ENCODE measurements around the gene NAAA. TPM values are rescaled to one million over a fixed set of nuclear protein-coding genes. Genes with fewer than 3 reads are reported as not detected.

The NAAA gene
- total and polyA plus RNA-seq, 4 donors = 8.1 to 47.3 (median 29.7) TPM

GRCh38 chr4:75908555-75908954, 32.3 kb downstream of the NAAA start:
- H3K4me1 ChIP-seq (ENCODE audit: control insufficient read depth in 5 of 5, insufficient read depth in 5 of 5, low read length in 5 of 5) = peaks cover 0 to 6% (median 0%) of the 10 kb centered on the region in 5 donors
- H3K36me3 ChIP-seq (ENCODE audit: control insufficient read depth in 4 of 4, insufficient read depth in 4 of 4, low read length in 4 of 4) = no peaks in the 10 kb centered on the region
- no peaks in the 10 kb centered on the region for H3K27me3 ChIP-seq (ENCODE audit: control insufficient read depth in 3 of 3, insufficient read depth in 3 of 3, low read length in 2 of 3)
- ATAC-seq (ENCODE audit: insufficient read depth, low FRiP score) = no peak
- H3K9ac ChIP-seq (ENCODE audit: insufficient read depth in 1 of 2, low read length in 2 of 2) = no peak overlapping the region
- DNase-seq = peak in 2 of 3 donors; percentile 22 to 50
- WGBS, 2 donors = 18 to 32% methylated on average over 3 of the region's 3 CpGs
- TF ChIP-seq CTCF (IDR thresholded peaks at IDR 0.05; ENCODE audit: control extremely low read depth, extremely low read depth) = no peak
- no peak overlapping the region for H3K27ac ChIP-seq (ENCODE audit: low read depth in 1 of 2, low read length in 1 of 2)
- H3K9me3 ChIP-seq (ENCODE audit: control insufficient read depth in 4 of 4, insufficient read depth in 3 of 4, low read length in 3 of 4) = peaks cover 0 to 3% (median 0%) of the 10 kb centered on the region in 4 donors
- H3K4me3 ChIP-seq = no peak overlapping the region

DNA sequence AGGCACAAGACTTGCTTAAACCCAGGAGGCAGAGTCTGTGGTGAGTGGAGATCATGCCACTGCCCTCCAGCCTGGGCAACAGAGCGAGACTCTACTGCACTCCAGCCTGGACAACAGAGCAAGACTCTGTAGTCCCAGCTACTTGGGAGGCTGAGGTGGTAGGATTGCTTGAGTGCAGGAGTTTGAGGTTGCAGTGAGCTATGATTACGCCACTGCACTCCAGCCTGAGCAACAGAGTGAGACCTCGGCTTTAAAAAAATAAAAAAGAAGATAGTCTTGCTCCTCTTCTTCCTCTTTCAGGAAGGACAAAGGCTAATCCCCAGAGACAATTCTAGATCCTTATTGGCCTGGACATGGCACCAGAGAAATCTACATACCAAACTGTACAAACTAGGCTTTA, 32.8 kb downstream of the NAAA start:
- ATAC-seq (ENCODE audit: insufficient read depth, low FRiP score) (no peak), DNase-seq (no peak)
- Histone ChIP-seq H3K4me1 (ENCODE audit: control insufficient read depth in 5 of 5, insufficient read depth in 5 of 5, low read length in 5 of 5) (peaks cover 0 to under 1% (median 0%) of the 10 kb centered on the region in 5 donors), H3K27ac (ENCODE audit: low read depth in 1 of 2, low read length in 1 of 2) (no peak overlapping the region), H3K27me3 (ENCODE audit: control insufficient read depth in 3 of 3, insufficient read depth in 3 of 3, low read length in 2 of 3) (no peaks in the 10 kb centered on the region), H3K9me3 (ENCODE audit: control insufficient read depth in 4 of 4, insufficient read depth in 3 of 4, low read length in 3 of 4) (peaks cover 0 to 3% (median 0%) of the 10 kb centered on the region in 4 donors), H3K4me3 (no peak overlapping the region), H3K9ac (ENCODE audit: insufficient read depth in 1 of 2, low read length in 2 of 2) (no peak overlapping the region), H3K36me3 (ENCODE audit: control insufficient read depth in 4 of 4, insufficient read depth in 4 of 4, low read length in 4 of 4) (no peaks in the 10 kb centered on the region)
- WGBS, 2 donors = 50 to 75% methylated on average over 3 of the region's 3 CpGs
- no peak for TF ChIP-seq CTCF (IDR thresholded peaks at IDR 0.05; ENCODE audit: control extremely low read depth, extremely low read depth)

DNA sequence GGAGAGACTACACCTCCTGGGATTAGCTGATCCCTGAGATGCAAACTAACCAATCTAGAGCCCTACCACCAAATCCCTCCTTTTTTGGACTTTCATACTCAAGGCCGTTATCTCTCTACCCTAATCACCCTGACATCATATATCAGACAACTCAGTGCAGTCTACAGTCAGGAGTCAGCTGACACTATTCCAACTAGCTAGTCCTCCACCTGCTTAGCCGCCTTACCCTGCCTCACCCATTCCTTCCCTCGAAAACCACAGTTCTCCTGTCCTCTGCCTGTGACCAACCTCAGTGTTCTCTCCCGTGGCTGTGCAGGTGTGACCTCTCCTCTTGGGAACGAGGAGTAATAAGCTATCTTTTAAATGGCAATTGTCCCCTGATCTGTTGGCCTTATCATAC, 36.7 kb downstream of the NAAA start:
- Histone ChIP-seq H3K27ac (ENCODE audit: low read depth in 1 of 2, low read length in 1 of 2) (no peak overlapping the region), H3K36me3 (ENCODE audit: control insufficient read depth in 4 of 4, insufficient read depth in 4 of 4, low read length in 4 of 4) (no peaks in the 10 kb centered on the region), H3K9ac (ENCODE audit: insufficient read depth in 1 of 2, low read length in 2 of 2) (no peak overlapping the region), H3K27me3 (ENCODE audit: control insufficient read depth in 3 of 3, insufficient read depth in 3 of 3, low read length in 2 of 3) (peaks cover 0 to 3% (median 3%) of the 10 kb centered on the region in 3 donors), H3K9me3 (ENCODE audit: control insufficient read depth in 4 of 4, insufficient read depth in 3 of 4, low read length in 3 of 4) (no peaks in the 10 kb centered on the region), H3K4me1 (ENCODE audit: control insufficient read depth in 5 of 5, insufficient read depth in 5 of 5, low read length in 5 of 5) (no peaks in the 10 kb centered on the region), H3K4me3 (no peak overlapping the region)
- 77 to 89% methylated on average over 5 of the region's 5 CpGs for WGBS, 2 donors
- ATAC-seq (ENCODE audit: insufficient read depth, low FRiP score) = no peak
- no peak for TF ChIP-seq CTCF (IDR thresholded peaks at IDR 0.05; ENCODE audit: control extremely low read depth, extremely low read depth)
- no peak for DNase-seq

GRCh38 chr4:75902352-75902751, 38.5 kb downstream of the NAAA start, which contains the start of gene PPEF2:
PPEF2 (minus strand) TSS chr4:75902452; CDS start chr4:75896325, 6,127 bp downstream.
- no peaks in the 10 kb centered on the region for H3K4me1 ChIP-seq (ENCODE audit: control insufficient read depth in 5 of 5, insufficient read depth in 5 of 5, low read length in 5 of 5)
- no peak within 1 kb of the TSS for H3K4me3 ChIP-seq
- H3K9me3 ChIP-seq (ENCODE audit: control insufficient read depth in 4 of 4, insufficient read depth in 3 of 4, low read length in 3 of 4) = no peaks in the 10 kb centered on the region
- no peak within 1 kb of the TSS for H3K27ac ChIP-seq (ENCODE audit: low read depth in 1 of 2, low read length in 1 of 2)
- H3K9ac ChIP-seq (ENCODE audit: insufficient read depth in 1 of 2, low read length in 2 of 2) = no peak within 1 kb of the TSS
- ATAC-seq (ENCODE audit: insufficient read depth, low FRiP score) = no peak
- DNase-seq = no peak
- no peak for TF ChIP-seq CTCF (IDR thresholded peaks at IDR 0.05; ENCODE audit: control extremely low read depth, extremely low read depth)
- WGBS, 2 donors = 76 to 90% methylated on average over 5 of the region's 5 CpGs
- H3K36me3 ChIP-seq (ENCODE audit: control insufficient read depth in 4 of 4, insufficient read depth in 4 of 4, low read length in 4 of 4) = no peaks in the 10 kb centered on the region
- H3K27me3 ChIP-seq (ENCODE audit: control insufficient read depth in 3 of 3, insufficient read depth in 3 of 3, low read length in 2 of 3) = peaks cover 0 to 3% (median 3%) of the 10 kb centered on the region in 3 donors
